Occipital lobe (tissue), 1 donor: ENCODE measurements around the gene ZNF69. TPM values are rescaled to one million over a fixed set of nuclear protein-coding genes. Genes with fewer than 3 reads are reported as not detected.

Experiments
- total RNA-seq: library from RNA; depleted of rRNA; stranded (reverse); fragments of >200 nt; gene quantifications from one replicate; pipeline ENCODE4 v1.2.3, GENCODE V29; 2014

The ZNF69 gene
- total RNA-seq, 1 donor from 2014 or later = 20.4 TPM

Other genes starting within 250 kb of the ZNF69 start
- gene ZNF823, start 148.8 kb upstream of the ZNF69 start, total RNA-seq = 18.6 TPM
- gene ZNF441, start 120.8 kb upstream of the ZNF69 start, total RNA-seq = 70.2 TPM
- gene ZNF491, start 89.3 kb upstream of the ZNF69 start, total RNA-seq = 12.9 TPM
- gene ZNF440, start 73.5 kb upstream of the ZNF69 start, total RNA-seq = 20.9 TPM
- gene ZNF439, start 39.1 kb upstream of the ZNF69 start, total RNA-seq = 36.5 TPM
- 18.9 TPM for gene ZNF700, start 37.3 kb downstream of the ZNF69 start, total RNA-seq
- gene ZNF763, start 77.3 kb downstream of the ZNF69 start, total RNA-seq = 6.7 TPM
- gene ZNF433, start 147.9 kb downstream of the ZNF69 start, total RNA-seq = 19.5 TPM
- gene ZNF878, start 165.2 kb downstream of the ZNF69 start, total RNA-seq = 0.31 TPM
- 13.7 TPM for gene ZNF844, start 176.9 kb downstream of the ZNF69 start, total RNA-seq